A673 (cell line): Measurements from ENCODE around the gene AKAP6.

Source experiments
- EZH2 ChIP-seq: fragments of 200-600 bp; sonication (generic); IDR thresholded peaks from 2 replicates; pipeline ENCODE4 v1.6.1; 2017; ENCODE audit warnings: borderline replicate concordance, low read depth, mild to moderate bottlenecking, mixed read lengths, antibody characterized with exemption, low read length; ENCODE audit not compliant: poor library complexity, severe bottlenecking
- TF ChIP-seq, protein P1 (sequence below): fragments of 300-800, 200-600 bp; sonication (generic); conservative IDR thresholded peaks from 2 replicates; pipeline ENCODE4 v1.5.1; 2017; ENCODE audit warnings: low read depth, mild to moderate bottlenecking, antibody characterized with exemption, low read length, moderate library complexity, mixed read lengths

DNA sequence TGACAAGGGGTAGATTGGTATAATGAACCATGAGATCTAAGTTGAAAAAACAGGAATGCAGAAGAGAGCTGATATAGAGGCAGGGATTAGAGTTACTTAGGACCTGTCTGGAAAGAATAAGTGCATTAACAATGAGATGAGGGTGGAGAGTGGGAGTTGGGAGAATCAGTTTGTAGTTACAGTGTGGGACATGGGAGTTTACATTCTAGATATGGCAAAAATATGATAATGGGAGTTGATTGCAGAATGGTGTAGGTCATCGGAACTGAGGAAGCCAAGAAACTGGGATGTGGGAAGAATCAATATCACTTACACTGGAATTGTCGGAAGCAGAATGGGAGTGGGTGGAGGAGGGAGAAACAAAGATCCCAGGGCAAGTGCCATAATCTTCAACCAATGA lies 308.5 kb downstream of the AKAP6 start:
- TF ChIP-seq, protein P1, sequence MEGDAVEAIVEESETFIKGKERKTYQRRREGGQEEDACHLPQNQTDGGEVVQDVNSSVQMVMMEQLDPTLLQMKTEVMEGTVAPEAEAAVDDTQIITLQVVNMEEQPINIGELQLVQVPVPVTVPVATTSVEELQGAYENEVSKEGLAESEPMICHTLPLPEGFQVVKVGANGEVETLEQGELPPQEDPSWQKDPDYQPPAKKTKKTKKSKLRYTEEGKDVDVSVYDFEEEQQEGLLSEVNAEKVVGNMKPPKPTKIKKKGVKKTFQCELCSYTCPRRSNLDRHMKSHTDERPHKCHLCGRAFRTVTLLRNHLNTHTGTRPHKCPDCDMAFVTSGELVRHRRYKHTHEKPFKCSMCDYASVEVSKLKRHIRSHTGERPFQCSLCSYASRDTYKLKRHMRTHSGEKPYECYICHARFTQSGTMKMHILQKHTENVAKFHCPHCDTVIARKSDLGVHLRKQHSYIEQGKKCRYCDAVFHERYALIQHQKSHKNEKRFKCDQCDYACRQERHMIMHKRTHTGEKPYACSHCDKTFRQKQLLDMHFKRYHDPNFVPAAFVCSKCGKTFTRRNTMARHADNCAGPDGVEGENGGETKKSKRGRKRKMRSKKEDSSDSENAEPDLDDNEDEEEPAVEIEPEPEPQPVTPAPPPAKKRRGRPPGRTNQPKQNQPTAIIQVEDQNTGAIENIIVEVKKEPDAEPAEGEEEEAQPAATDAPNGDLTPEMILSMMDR, result no peak
- TF ChIP-seq EZH2, result no peak
